HG03196 (cell line): ENCODE results near the gene TMEM218.
A peak's percentile ranks its signal among the peaks of the same experiment; 100 is the strongest.

Experiments
- ATAC-seq: cut with Tn5 transposase; IDR thresholded peaks from one replicate; pipeline ENCODE4 v1.9.1; 2021; ENCODE audit not compliant: unreplicated experiment

The TMEM218 gene

GRCh38 chr11:125078016-125078415 lies 33.4 kb downstream of the TMEM218 start:
- ATAC-seq, result no peak

GRCh38 chr11:125076378-125076945 lies 35.0 kb downstream of the TMEM218 start:
- no peak for ATAC-seq

- no peak for ATAC-seq
Observed at GRCh38 chr11:125075900-125076317, 35.5 kb downstream of the TMEM218 start.

DNA sequence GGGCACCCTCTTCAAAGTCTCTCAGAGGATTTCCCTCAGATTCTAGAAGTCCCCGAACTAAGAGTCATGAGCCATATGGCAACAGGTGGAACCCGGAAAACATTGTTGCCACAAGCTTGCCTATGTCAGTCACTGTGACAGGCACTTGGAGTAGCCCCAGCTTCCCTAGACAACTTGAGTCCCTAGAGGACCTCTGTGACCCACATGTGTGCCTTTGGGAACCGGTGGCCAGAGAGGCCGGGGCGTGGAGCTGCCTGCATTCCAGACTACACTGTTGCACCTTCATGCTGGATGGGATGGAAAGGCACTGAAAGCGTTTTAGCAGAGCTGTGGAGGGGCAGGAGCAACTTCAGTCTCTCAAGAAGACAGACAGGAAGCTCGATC lies 36.2 kb downstream of the TMEM218 start:
- ATAC-seq, result no peak

DNA sequence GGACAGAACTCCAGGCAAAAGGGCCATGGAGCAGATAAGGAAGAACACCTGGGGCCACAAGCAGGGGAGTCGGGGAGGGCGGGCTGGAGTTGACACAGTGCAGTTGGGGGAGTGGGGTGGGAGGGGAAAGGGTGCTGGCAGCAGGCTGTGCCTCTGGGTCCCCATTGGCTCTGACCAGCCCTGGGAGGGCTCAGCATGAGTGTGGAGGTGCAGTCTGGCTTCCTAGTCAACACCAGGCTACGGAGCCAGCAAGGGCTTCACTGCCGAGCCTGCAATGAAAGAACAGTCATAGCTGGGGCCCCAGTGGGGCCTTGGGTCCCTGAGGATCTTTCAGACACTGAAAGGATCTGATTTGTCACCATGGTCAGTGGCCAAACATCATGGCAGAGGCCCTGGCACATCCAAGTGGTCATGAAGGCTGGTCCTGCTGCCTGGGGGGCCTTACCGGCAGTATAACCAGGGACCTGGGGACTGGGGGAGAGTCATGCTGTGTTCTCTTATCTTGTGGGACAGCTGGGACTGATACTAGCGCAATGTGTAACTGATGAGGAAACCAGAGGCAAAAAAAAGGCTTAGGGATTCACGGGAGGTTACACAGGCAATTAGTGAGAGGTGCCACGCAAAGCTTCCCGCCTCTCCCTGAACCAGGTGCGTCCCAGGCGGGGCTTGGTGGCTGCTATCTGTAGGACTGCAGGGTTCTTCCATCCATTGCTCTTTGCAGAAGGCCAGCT lies 36.8 kb downstream of the TMEM218 start:
- ATAC-seq, result no peak

- no peak for ATAC-seq
Observed at GRCh38 chr11:125073616-125074483, 37.6 kb downstream of the TMEM218 start.

DNA sequence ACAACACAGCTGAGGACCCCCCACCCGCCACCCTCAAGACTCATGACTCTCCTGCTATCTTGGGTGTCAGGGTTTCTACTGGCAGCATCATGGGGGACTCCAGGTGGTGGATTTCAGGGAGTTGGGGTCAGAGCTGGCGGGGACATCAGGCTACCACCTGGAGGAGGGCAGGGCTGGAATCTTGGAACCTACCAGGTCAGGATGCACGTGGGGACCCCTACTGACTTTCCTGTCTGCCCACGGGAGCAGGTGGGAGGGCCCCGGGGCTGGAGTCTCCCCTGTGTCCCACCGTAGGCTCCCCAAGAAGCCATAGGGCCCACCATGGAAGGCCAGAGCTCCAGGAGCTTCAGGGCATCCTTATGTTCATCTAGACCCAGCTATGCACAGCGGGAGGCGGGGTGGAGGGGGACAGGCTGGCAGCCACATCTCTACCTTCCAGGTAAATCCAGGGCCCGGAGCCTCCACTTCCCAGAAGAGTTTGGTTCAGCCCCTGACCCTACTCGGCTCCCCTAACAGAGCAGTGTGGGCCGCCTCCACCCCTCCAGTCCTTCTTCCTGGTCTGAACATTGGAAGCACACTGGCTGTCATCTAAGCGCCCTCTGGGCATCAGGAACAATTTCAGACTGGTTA lies 38.4 kb downstream of the TMEM218 start:
- ATAC-seq, result no peak

- ATAC-seq, result peak; percentile 71
Observed at GRCh38 chr11:125072218-125072960, 39.0 kb downstream of the TMEM218 start.

GRCh38 chr11:125071846-125072217 lies 39.6 kb downstream of the TMEM218 start:
- ATAC-seq, result no peak

- ATAC-seq, result no peak
Observed at GRCh38 chr11:125071435-125071834, 40.0 kb downstream of the TMEM218 start.

DNA sequence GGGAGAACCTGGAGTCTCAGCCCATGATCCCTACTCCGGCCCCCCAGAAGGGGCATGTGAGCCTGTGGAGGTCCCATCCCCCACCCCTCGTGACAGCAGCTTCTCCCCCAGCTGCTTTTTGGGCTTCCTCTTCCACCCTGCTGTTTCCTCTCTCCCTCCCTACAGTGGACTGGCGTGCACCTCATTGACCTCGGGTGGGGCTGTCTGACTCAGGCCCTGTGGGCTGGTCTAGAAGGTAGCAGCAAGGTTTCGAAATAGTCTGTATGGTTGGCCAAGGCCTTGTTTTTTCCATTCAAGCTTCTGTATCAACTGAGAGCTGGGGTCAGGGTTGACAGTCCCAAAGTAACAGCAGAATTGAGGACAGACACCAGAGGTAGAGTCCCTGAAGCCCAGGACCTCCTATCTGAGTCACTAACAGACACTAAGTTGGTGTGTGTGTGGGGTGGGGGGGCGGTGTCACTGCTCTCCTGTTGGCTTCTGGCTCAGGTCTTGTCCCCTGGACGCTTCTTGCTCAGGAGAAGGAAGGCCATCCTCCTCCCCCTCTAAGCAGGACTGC lies 40.6 kb downstream of the TMEM218 start:
- ATAC-seq, result peak; percentile 74

GRCh38 chr11:125069796-125070195 lies 41.6 kb downstream of the TMEM218 start:
- no peak for ATAC-seq

- no peak for ATAC-seq
Observed at GRCh38 chr11:125069008-125069407, 42.4 kb downstream of the TMEM218 start.

GRCh38 chr11:125068368-125068767 lies 43.1 kb downstream of the TMEM218 start:
- no peak for ATAC-seq

GRCh38 chr11:125064070-125064469 lies 47.4 kb downstream of the TMEM218 start:
- ATAC-seq, result no peak

GRCh38 chr11:125063429-125064043 lies 47.9 kb downstream of the TMEM218 start:
- ATAC-seq, result peak; percentile 23

DNA sequence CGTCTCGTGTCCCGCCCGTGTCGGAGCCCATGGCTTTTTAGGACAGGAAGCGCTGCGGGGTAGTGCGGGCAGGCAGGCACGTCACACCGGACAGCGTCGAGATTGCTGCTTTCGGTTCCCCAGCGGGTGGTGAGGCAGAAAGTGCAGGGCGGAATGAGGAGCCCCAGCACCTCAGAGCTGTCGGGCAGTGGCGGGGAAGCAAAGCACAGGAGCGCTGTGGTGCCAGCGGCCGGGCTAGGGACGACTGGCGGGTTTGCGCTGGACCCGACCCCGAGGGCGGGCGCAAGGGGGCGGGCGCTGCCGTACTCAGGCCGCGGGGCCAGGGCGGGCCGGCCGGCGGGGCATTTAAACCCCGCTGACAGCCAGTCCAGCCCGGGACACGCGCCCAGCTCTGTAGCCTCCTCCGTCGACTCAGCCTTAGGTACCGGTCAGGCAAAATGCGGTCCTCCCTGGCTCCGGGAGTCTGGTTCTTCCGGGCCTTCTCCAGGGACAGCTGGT lies 48.4 kb downstream of the TMEM218 start, which contains the start of gene SLC37A2:
Gene SLC37A2 (plus strand): TSS at position 375 of the 498 bp plus-strand sequence. CDS start 63 bp downstream, at position 438.
- peak; percentile 91 for ATAC-seq

GRCh38 chr11:125062218-125062930 lies 49.1 kb downstream of the TMEM218 start:
- ATAC-seq, result peak; percentile 1

DNA sequence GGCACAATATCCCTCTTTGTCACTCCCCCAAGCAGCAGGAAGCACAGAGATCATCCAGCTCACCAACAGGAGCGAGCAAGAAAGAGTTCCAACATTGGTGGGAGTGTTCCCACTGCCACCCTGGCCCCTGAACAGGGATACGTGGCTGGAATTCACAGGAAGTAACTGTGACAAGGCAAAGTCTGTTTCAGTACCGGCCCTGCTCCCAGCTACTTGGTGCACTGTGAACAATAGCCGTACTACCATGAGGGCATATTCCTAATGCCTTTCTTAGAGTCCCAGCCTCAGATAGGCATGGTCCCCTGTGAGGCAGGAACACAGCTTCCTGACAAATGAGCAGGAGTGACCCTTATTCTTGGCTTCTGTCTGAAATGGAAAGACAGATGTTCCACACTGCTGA lies 50.1 kb downstream of the TMEM218 start:
- no peak for ATAC-seq
